RWPE1 (cell line): Measurements from ENCODE around the gene SPRY2.
A peak's percentile ranks its signal among the peaks of the same experiment; 100 is the strongest.

Experiments used
- CTCF ChIA-PET: fragments of 350-600 bp; sonication (Branson Sonifier 250); formaldehyde crosslinking; extraction: SDS; loops from one replicate; lab custom pipeline; 2021; lab: Yijun Ruan, JAX
- POLR2A ChIA-PET: fragments of 400-600 bp; formaldehyde crosslinking; extraction: SDS; loops from one replicate; lab custom pipeline; 2020; ENCODE audit warnings: antibody characterized with exemption; ENCODE audit not compliant: low non-redundant PET; lab: Yijun Ruan, JAX
- DNase-seq: peaks from one replicate; pipeline ENCODE4 v3.0.0; 2012; ENCODE audit warnings: low spot score
- H3K27ac ChIP-seq: fragments of 450-650 bp; 2 replicates; pipeline ENCODE4 v1.5.1; 2017
- CTCF ChIP-seq: fragments of 450-650 bp; conservative IDR thresholded peaks from 2 replicates; pipeline ENCODE4 v1.5.1; 2017; ENCODE audit warnings: low read depth, mild to moderate bottlenecking

SPRY2 gene

GRCh38 chr13:80338781-80339562 is 2.0 kb downstream of the SPRY2 start:
- TF ChIP-seq CTCF = peak; percentile 39
- ChIA-PET POLR2A (interaction anchor here (0.6 kb wide), 1 partner anchor 261 kb away, joined by 3 read pairs; no protein-coding TSS in a partner anchor), CTCF (interaction anchor here (0.6 to 1.0 kb wide), 2 partner anchors 366 to 660 kb away, joined by 3 to 9 read pairs; no protein-coding TSS in a partner anchor)
- peak; percentile 48 for DNase-seq
- peak overlapping the region; percentile 96 for H3K27ac ChIP-seq

GRCh38 chr13:80337288-80338081 is 3.4 kb downstream of the SPRY2 start:
- TF ChIP-seq CTCF = no peak
- POLR2A ChIA-PET = no interaction called here
- DNase-seq = no peak
- H3K27ac ChIP-seq = peak overlapping the region; percentile 69
- CTCF ChIA-PET = interaction anchor here (0.7 kb wide), 1 partner anchor 1527 kb away, joined by 4 read pairs; no protein-coding TSS in a partner anchor

- DNase-seq = no peak
- POLR2A ChIA-PET = no interaction called here
- CTCF ChIA-PET = no interaction called here
- peak overlapping the region; percentile 69 for H3K27ac ChIP-seq
- no peak for TF ChIP-seq CTCF
These were observed 4.1 kb downstream of the SPRY2 start for GRCh38 chr13:80336776-80337287.

- no peak for DNase-seq
- peak overlapping the region; percentile 69 for H3K27ac ChIP-seq
- TF ChIP-seq CTCF = no peak
- ChIA-PET POLR2A (no interaction called here), CTCF (no interaction called here)
These were observed 4.6 kb downstream of the SPRY2 start for GRCh38 chr13:80336370-80336769.

- no peak overlapping the region for H3K27ac ChIP-seq
- POLR2A ChIA-PET = no interaction called here
- CTCF ChIA-PET = interaction anchor here (0.6 to 0.8 kb wide), 3 partner anchors 40 to 286 kb away, joined by 3 read pairs; no protein-coding TSS in a partner anchor
- no peak for TF ChIP-seq CTCF
- no peak for DNase-seq
These were observed 6.2 kb downstream of the SPRY2 start for GRCh38 chr13:80334597-80335260.

GRCh38 chr13:80331984-80332383 is 8.9 kb downstream of the SPRY2 start:
- CTCF ChIA-PET = no interaction called here
- POLR2A ChIA-PET = no interaction called here
- TF ChIP-seq CTCF = no peak
- H3K27ac ChIP-seq = no peak overlapping the region
- DNase-seq = no peak
